ENCODE data around the gene EP400. TPM values are rescaled to one million over a fixed set of nuclear protein-coding genes. Genes with fewer than 3 reads are reported as not detected.
A peak's percentile ranks its signal among the peaks of the same experiment; 100 is the strongest.

The EP400 gene
- total RNA-seq, 1 experiment from 2014 or later: 61.7 TPM

GRCh38 chr12:132071830-132072384, 122.2 kb downstream of the EP400 start:
- no peak overlapping the region for H3K9ac ChIP-seq (ENCODE audit: extremely low read depth, insufficient read length, low read length)
- Mint-ChIP-seq H3K36me3 (ENCODE audit: insufficient read depth in 1 of 3, low read depth in 3 of 3) (peaks cover 33 to 79% (median 70%) of the 10 kb centered on the region in 3 experiments), H3K4me1 (no peaks in the 10 kb centered on the region), H3K9me3 (no peaks in the 10 kb centered on the region), H3K4me3 (no peak overlapping the region; a peak in 1 of 5 replicates), H3K27me3 (ENCODE audit: low read depth) (no peaks in the 10 kb centered on the region), H3K27ac (peak overlapping the region in 1 of 3 experiments; percentile 50; a peak in 2 of 7 replicates)
- H3T11ph ChIP-seq (ENCODE audit: low read length): no peak overlapping the region
- H2BK5ac ChIP-seq (ENCODE audit: insufficient read length, low read length): no peak overlapping the region
- H2AK5ac ChIP-seq (ENCODE audit: insufficient read length, low read length): no peak overlapping the region
- no peak overlapping the region for H4K91ac ChIP-seq (ENCODE audit: insufficient read length, low read depth, low read length)
- no peak for TF ChIP-seq CTCF (conservative IDR thresholded peaks at IDR 0.05)
- H3K23me2 ChIP-seq (ENCODE audit: insufficient read length, low read depth, low read length, poor library complexity, severe bottlenecking): no peaks in the 10 kb centered on the region
- no peak overlapping the region for H4K8ac ChIP-seq (replicated peaks; ENCODE audit: insufficient read length, low read depth, low read length)
- H3K4ac ChIP-seq (ENCODE audit: low read depth, low read length): no peak overlapping the region
- no peak overlapping the region for H2BK120ac ChIP-seq (ENCODE audit: low read depth, low read length, poor library complexity, severe bottlenecking)
- H3K18ac ChIP-seq (ENCODE audit: insufficient read length, low read depth, low read length): no peak overlapping the region
- H2BK15ac ChIP-seq (ENCODE audit: low read depth, low read length): no peak overlapping the region
- no peak overlapping the region for H3K56ac ChIP-seq (ENCODE audit: insufficient read length, low read depth, low read length)
- no peak overlapping the region for H3K4me2 ChIP-seq (ENCODE audit: insufficient read depth, insufficient read length, low read length)
- WGBS (ENCODE audit: extremely low coverage, insufficient read length, low lambda C conversion rate): no CpG with 5 or more reads among the region's 14 CpGs
- DNase-seq: no peak
- no peaks in the 10 kb centered on the region for H3K27me3 ChIP-seq (ENCODE audit: insufficient read depth, low read length)
- no peaks in the 10 kb centered on the region for H3K4me1 ChIP-seq (ENCODE audit: insufficient read depth, low read length)
- no peak overlapping the region for H3K27ac ChIP-seq (ENCODE audit: insufficient read length, low read depth, low read length)
- no peaks in the 10 kb centered on the region for H3K9me3 ChIP-seq (ENCODE audit: control insufficient read depth, low read depth, low read length)
- H2BK12ac ChIP-seq (ENCODE audit: insufficient read length, low read depth, low read length): no peak overlapping the region
- H4K5ac ChIP-seq (ENCODE audit: insufficient read length, low read depth, low read length): no peak overlapping the region
- no peak overlapping the region for H2BK20ac ChIP-seq (ENCODE audit: low read depth, low read length, poor library complexity, severe bottlenecking)
- H4K20me1 ChIP-seq (ENCODE audit: control insufficient read depth, insufficient read depth, insufficient read length): no peaks in the 10 kb centered on the region
- no peak overlapping the region for H2AFZ ChIP-seq (ENCODE audit: low read length)
- H3K79me1 ChIP-seq (ENCODE audit: insufficient read depth, low read depth, low read length, poor library complexity, severe bottlenecking): no peaks in the 10 kb centered on the region
- H3K79me2 ChIP-seq (ENCODE audit: insufficient read depth, low read length): no peaks in the 10 kb centered on the region
- H3K14ac ChIP-seq (ENCODE audit: insufficient read depth, low read length): no peak overlapping the region
- H3K23ac ChIP-seq (ENCODE audit: insufficient read length, low read depth, low read length): no peak overlapping the region
